HG03558 (cell line): ENCODE measurements around the gene CELF4.

Experiments used
- ATAC-seq: cut with Tn5 transposase; IDR thresholded peaks from one replicate; pipeline ENCODE4 v1.9.1; 2021; ENCODE audit warnings: moderate number of reproducible peaks; ENCODE audit not compliant: unreplicated experiment; ENCODE audit errors: extremely low read depth

Gene CELF4

GRCh38 chr18:37222999-37223378, 342.6 kb downstream of the CELF4 start:
- ATAC-seq, result no peak

GRCh38 chr18:37222354-37222998, 343.1 kb downstream of the CELF4 start:
- no peak for ATAC-seq

GRCh38 chr18:37219257-37219656, 346.3 kb downstream of the CELF4 start:
- no peak for ATAC-seq

GRCh38 chr18:37218022-37218590, 347.5 kb downstream of the CELF4 start:
- ATAC-seq, result no peak

GRCh38 chr18:37210781-37211180, 354.8 kb downstream of the CELF4 start:
- no peak for ATAC-seq

- ATAC-seq, result no peak
Observed at GRCh38 chr18:37207343-37207742, 358.3 kb downstream of the CELF4 start.

- ATAC-seq, result no peak
Observed at GRCh38 chr18:37199741-37200140, 365.9 kb downstream of the CELF4 start.
